ENCODE data around the gene PRSS48. TPM values are rescaled to one million over a fixed set of nuclear protein-coding genes. Genes with fewer than 3 reads are reported as not detected.
"Not testable (repeated sequence)": the region's sequence is repeated elsewhere in the genome, so short reads cannot be mapped to it uniquely, and the experiment has no call there.

The PRSS48 gene
- total and polyA plus RNA-seq, 12 donors, result not detected

DNA sequence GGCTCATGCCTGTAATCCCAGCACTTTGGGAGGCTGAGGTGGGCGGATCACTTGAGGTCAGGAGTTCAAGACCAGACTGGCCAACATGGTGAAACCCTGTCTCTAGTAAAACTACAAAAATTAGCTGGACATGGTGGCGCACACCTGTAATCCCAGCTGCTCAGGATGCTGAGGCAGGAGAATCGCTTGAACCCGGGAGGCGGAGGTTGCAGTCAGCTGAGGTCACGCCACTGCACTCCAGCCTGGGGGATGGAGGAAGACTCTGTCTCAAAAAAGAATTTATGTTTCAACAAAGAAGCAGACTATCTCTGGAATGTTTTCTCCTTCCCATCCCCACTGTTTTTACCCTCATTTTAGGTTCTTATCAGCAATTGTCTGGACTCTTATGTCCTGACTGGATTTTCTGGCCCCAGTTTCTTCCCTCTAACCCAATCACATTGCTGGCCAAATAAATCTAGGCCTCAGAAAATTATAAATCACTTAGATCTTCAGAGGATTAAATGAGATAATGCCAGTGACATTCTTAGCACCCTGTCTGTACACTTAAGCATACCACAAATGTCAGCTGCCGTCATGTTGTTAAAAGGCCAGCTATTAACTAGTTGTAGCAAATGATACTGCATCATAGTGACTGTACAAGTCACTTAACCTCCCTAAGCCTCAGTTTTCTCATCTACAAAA, 44.9 kb upstream of the PRSS48 start:
- no peaks in the 10 kb centered on the region for H3K36me3 ChIP-seq (replicated peaks in 1 of 2)
- peak overlapping the region in 1 of 5 donors; percentile 56 for H3K27ac ChIP-seq
- no peaks in the 10 kb centered on the region for H3K9me3 ChIP-seq (replicated peaks in 1 of 3)
- WGBS, 4 donors, result 59 to 82% (median 80%) methylated on average over 6 to 7 of the region's 7 CpGs
- H3K4me1 ChIP-seq (replicated peaks in 1 of 2), result peaks cover 13 to 23% of the 10 kb centered on the region in 2 donors
- intact Hi-C loops (cut with DNase I), result no loop called here
- no peaks in the 10 kb centered on the region for H3K27me3 ChIP-seq
- DNase-seq, result no peak
- no peak overlapping the region for H3K4me3 ChIP-seq
- TF ChIP-seq, protein P1, sequence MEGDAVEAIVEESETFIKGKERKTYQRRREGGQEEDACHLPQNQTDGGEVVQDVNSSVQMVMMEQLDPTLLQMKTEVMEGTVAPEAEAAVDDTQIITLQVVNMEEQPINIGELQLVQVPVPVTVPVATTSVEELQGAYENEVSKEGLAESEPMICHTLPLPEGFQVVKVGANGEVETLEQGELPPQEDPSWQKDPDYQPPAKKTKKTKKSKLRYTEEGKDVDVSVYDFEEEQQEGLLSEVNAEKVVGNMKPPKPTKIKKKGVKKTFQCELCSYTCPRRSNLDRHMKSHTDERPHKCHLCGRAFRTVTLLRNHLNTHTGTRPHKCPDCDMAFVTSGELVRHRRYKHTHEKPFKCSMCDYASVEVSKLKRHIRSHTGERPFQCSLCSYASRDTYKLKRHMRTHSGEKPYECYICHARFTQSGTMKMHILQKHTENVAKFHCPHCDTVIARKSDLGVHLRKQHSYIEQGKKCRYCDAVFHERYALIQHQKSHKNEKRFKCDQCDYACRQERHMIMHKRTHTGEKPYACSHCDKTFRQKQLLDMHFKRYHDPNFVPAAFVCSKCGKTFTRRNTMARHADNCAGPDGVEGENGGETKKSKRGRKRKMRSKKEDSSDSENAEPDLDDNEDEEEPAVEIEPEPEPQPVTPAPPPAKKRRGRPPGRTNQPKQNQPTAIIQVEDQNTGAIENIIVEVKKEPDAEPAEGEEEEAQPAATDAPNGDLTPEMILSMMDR (IDR thresholded peaks at IDR 0.05), result no peak
- TF ChIP-seq POLR2A (IDR thresholded peaks at IDR 0.05), result no peak

- H3K4me1 ChIP-seq (replicated peaks in 1 of 2), result peaks cover 1 to 17% of the 10 kb centered on the region in 2 donors
- H3K36me3 ChIP-seq (replicated peaks in 1 of 2), result no peaks in the 10 kb centered on the region
- intact Hi-C loops (cut with DNase I), result no loop called here
- WGBS, 4 donors, result 96 to 99% (median 98%) methylated on average over 5 of the region's 5 CpGs
- H3K27me3 ChIP-seq, result no peaks in the 10 kb centered on the region
- no peak overlapping the region for H3K27ac ChIP-seq
- H3K4me3 ChIP-seq, result no peak overlapping the region
- no peak for DNase-seq
- no peaks in the 10 kb centered on the region for H3K9me3 ChIP-seq (replicated peaks in 1 of 3)
- TF ChIP-seq, protein P1 (IDR thresholded peaks at IDR 0.05), result no peak
- TF ChIP-seq POLR2A (IDR thresholded peaks at IDR 0.05), result no peak
Measured at GRCh38 chr4:151233600-151233999, 43.4 kb upstream of the PRSS48 start.

- DNase-seq; H3K27ac ChIP-seq; intact Hi-C loops (cut with DNase I); H3K27me3 ChIP-seq; H3K4me3 ChIP-seq; H3K9me3 ChIP-seq (replicated peaks in 1 of 3); H3K36me3 ChIP-seq (replicated peaks in 1 of 2): not testable (repeated sequence)
- WGBS, 4 donors, result 92 to 97% (median 95%) methylated on average over 1 of the region's 1 CpG
- peaks cover 0 to 16% of the 10 kb centered on the region in 2 donors for H3K4me1 ChIP-seq (replicated peaks in 1 of 2)
Measured at GRCh38 chr4:151235373-151235772, 41.6 kb upstream of the PRSS48 start.

DNA sequence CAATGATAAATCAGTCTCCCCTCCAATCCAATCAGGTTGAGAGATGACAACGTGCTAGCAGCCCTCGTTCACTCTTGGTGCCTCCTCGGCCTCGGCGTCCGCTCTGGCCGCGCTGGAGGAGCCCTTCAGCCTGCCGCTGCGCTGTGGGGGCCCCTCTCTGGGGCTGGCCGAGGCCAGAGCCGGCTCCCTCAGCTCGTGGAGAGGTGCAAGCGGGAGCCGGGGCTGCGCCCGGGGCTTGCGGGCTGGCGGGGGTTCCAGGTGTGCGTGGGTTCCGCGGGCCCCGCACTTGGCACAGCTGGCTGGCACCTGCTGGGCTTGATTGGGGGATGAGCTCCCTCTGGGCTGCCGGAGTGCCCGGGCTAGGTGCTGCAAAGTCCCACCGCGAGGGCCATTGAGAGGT, 40.9 kb upstream of the PRSS48 start:
- TF ChIP-seq, protein P1 (IDR thresholded peaks at IDR 0.05), result no peak
- TF ChIP-seq POLR2A (IDR thresholded peaks at IDR 0.05), result no peak
- Histone ChIP-seq H3K27me3 (no peaks in the 10 kb centered on the region), H3K36me3 (replicated peaks in 1 of 2) (no peaks in the 10 kb centered on the region), H3K4me1 (replicated peaks in 1 of 2) (peaks cover 0 to 16% of the 10 kb centered on the region in 2 donors), H3K4me3 (no peak overlapping the region), H3K9me3 (replicated peaks in 1 of 3) (no peaks in the 10 kb centered on the region), H3K27ac (no peak overlapping the region)
- 97% methylated on average over 13 to 27 of the region's 27 CpGs; no CpG with 5 or more reads in 1 of the 4 donors for WGBS, 4 donors
- intact Hi-C loops (cut with DNase I), result no loop called here
- DNase-seq, result no peak

GRCh38 chr4:151238477-151238876, 38.5 kb upstream of the PRSS48 start:
- H3K4me1 ChIP-seq (replicated peaks in 1 of 2), result peaks cover 0 to 3% of the 10 kb centered on the region in 2 donors
- no peaks in the 10 kb centered on the region for H3K9me3 ChIP-seq (replicated peaks in 1 of 3)
- WGBS, 4 donors, result 40 to 46% (median 43%) methylated on average over 3 of the region's 3 CpGs
- no peaks in the 10 kb centered on the region for H3K36me3 ChIP-seq (replicated peaks in 1 of 2)
- H3K27ac ChIP-seq, result no peak overlapping the region
- no peak overlapping the region for H3K4me3 ChIP-seq
- TF ChIP-seq, protein P1 (IDR thresholded peaks at IDR 0.05), result peak in 4 of 6 experiments; percentile 9 to 23 (median 22)
- TF ChIP-seq POLR2A (IDR thresholded peaks at IDR 0.05), result no peak
- intact Hi-C loops (cut with DNase I), result no loop called here
- no peaks in the 10 kb centered on the region for H3K27me3 ChIP-seq
- DNase-seq, result no peak
